Nucleus accumbens (tissue), 56 donors: ENCODE results near the gene KIF19.
"Not testable (repeated sequence)": the region's sequence is repeated elsewhere in the genome, so short reads cannot be mapped to it uniquely, and the experiment has no call there.

ENCODE experiments used
- DNase-seq, 56 donors: peaks; one replicate each; lab custom pipeline; 2025; lab: John Stamatoyannopoulos, UW

KIF19 gene

DNA sequence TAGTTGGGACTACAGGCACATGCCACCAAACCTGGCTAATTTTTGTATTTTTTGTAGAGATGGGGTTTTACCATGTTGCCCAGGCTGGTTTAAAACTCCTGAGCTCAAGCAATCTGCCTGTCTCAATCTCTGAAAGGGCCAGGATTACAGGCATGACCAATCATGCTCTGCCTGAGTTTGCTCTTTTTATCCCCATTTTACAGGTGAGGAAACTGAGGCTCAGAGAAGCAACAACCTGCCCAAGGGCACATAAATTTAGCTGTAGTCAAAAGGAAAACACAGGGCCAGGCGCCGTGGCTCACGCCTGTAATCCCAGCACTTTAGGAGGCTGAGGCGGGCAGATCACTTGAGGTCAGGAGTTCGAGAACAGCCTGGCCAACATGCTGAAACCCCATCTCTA is 79.3 kb downstream of the KIF19 start:
- not testable (repeated sequence) for DNase-seq
